Natural killer cell (primary cell): Measurements from ENCODE around the gene CACNA1B. TPM values are rescaled to one million over a fixed set of nuclear protein-coding genes. Genes with fewer than 3 reads are reported as not detected.

ENCODE experiments used
- ATAC-seq, 3 donors: fragments of 150-1000 bp in 2 of 3; fragments of 200-7000 bp in 1 of 3; cut with Tn5 transposase; 1 replicate in 1 of 3; 2 replicates in 2 of 3; pipeline ENCODE4 v1.10.0; 2021; ENCODE audit warnings: mild to moderate bottlenecking in 2 of 3, moderate library complexity in 2 of 3
- DNase-seq, 2 donors: peaks; one replicate each; pipeline versions ENCODE4 v3.0.0 to v3.0.0-alpha.2; 2013 to 2021; ENCODE audit warnings: mixed read lengths in 1 of 2
- H3K27ac ChIP-seq: one replicate; pipeline ENCODE4 v1.5.1; 2013; ENCODE audit warnings: mild to moderate bottlenecking, low read length
- H3K27me3 ChIP-seq: one replicate; pipeline ENCODE4 v1.6.1; 2013; ENCODE audit warnings: low read length; ENCODE audit not compliant: control insufficient read depth, insufficient read depth
- H3K36me3 ChIP-seq: one replicate; pipeline ENCODE4 v1.6.1; 2013; ENCODE audit warnings: low read length; ENCODE audit not compliant: control insufficient read depth, insufficient read depth
- H3K4me1 ChIP-seq: one replicate; pipeline ENCODE4 v1.6.1; 2013; ENCODE audit warnings: low read length; ENCODE audit not compliant: control insufficient read depth, insufficient read depth
- H3K4me3 ChIP-seq: one replicate; pipeline ENCODE4 v1.5.1; 2013; ENCODE audit warnings: low read length
- H3K9me3 ChIP-seq: one replicate; pipeline ENCODE4 v1.6.1; 2013; ENCODE audit warnings: low read length; ENCODE audit not compliant: control insufficient read depth, insufficient read depth
- H3K27ac Mint-ChIP-seq, 2 donors: one replicate each; pipeline ENCODE4 v1.8.0; 2022; ENCODE audit warnings: mild to moderate bottlenecking in 2 of 2, mixed read lengths in 2 of 2, moderate library complexity in 1 of 2
- H3K27me3 Mint-ChIP-seq, 2 donors: one replicate each; pipeline ENCODE4 v1.8.0; 2022; ENCODE audit warnings: low read depth in 2 of 2, mixed read lengths in 2 of 2
- H3K36me3 Mint-ChIP-seq: one replicate; pipeline ENCODE4 v1.8.0; 2022; ENCODE audit warnings: mixed read lengths
- H3K4me1 Mint-ChIP-seq, 2 donors: one replicate each; pipeline ENCODE4 v1.8.0; 2022; ENCODE audit warnings: mixed read lengths in 2 of 2
- H3K4me3 Mint-ChIP-seq: one replicate; pipeline ENCODE4 v1.8.0; 2022; ENCODE audit warnings: mild to moderate bottlenecking, moderate library complexity, mixed read lengths
- H3K9me3 Mint-ChIP-seq, 2 donors: one replicate each; pipeline ENCODE4 v1.8.0; 2022; ENCODE audit warnings: mixed read lengths in 2 of 2
- CTCF ChIP-seq: fragments of 200-600 bp; IDR thresholded peaks from one replicate; pipeline ENCODE4 v1.8.0; 2022; ENCODE audit warnings: antibody characterized with exemption
- WGBS: methylation state at CpG from one replicate; pipeline ENCODE4 v1.1.7; 2013; ENCODE audit warnings: missing lambda C conversion rate; ENCODE audit not compliant: insufficient coverage; 5-methylcytosine and 5-hydroxymethylcytosine counted together
- intact Hi-C: fragments of 100-400 bp; cut with micrococcal nuclease; formaldehyde crosslinking; loops from one replicate; pipeline ENCODE4 v1.14.2; 2022
- total RNA-seq, 4 donors: library from RNA; stranded (reverse); fragments of 120-200 nt in 1 of 4; gene quantifications; one replicate each; pipeline versions ENCODE4 v1.2.3 to v1.2.4, GENCODE V29; 2013 to 2022

CACNA1B gene
- total RNA-seq, 3 donors from 2014 or later (not counting 1 experiment from before 2014, with no cell fraction given): 0.07 TPM; not detected in 2

DNA sequence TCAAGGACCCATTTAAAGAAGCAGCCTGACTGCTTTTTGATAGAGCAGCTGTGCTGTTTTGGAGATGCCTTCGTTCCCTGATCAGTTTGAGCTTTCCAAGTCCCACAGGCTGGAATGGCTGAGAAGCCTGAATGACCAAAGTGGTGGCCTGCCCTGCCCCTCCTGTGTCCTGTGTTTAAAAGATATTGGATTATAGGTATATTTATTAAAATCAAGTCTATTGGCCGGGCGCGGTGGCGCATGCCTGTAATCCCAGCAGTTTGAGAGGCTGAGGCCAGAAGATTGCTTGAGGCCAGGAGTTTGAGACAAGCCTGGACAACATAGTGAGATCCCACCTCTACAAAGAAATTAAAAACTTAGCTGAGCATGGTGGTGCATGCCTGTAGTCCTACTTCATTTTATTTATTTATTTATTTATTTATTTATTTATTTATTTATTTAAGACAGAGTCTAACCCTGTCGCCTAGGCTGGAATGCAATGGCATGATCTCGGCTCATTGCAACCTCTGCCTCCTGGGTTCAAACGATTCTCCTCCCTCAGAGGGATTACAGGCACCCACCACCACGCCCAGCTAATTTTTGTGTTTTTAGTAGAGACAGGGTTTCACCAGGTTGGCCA, 87.7 kb downstream of the CACNA1B start:
- no peak for ATAC-seq
- intact Hi-C loops: no loop called here
- WGBS: 93% methylated on average over 6 of the region's 9 CpGs

GRCh38 chr9:137967280-137967953, 89.8 kb downstream of the CACNA1B start:
- H3K4me1 ChIP-seq: no peaks in the 10 kb centered on the region
- no peak overlapping the region for H3K4me3 ChIP-seq
- no peaks in the 10 kb centered on the region for H3K27me3 ChIP-seq
- H3K9me3 ChIP-seq: no peaks in the 10 kb centered on the region
- no peaks in the 10 kb centered on the region for H3K9me3 Mint-ChIP-seq
- no peaks in the 10 kb centered on the region for H3K4me1 Mint-ChIP-seq
- intact Hi-C loops: no loop called here
- H3K27ac Mint-ChIP-seq: no peak overlapping the region
- H3K36me3 Mint-ChIP-seq: no peaks in the 10 kb centered on the region
- H3K27me3 Mint-ChIP-seq: peaks cover 8 to 19% of the 10 kb centered on the region in 2 donors
- DNase-seq (no peak), ATAC-seq (no peak)
- H3K4me3 Mint-ChIP-seq: no peak overlapping the region
- 83% methylated on average over 17 of the region's 17 CpGs for WGBS
- TF ChIP-seq CTCF: no peak
- H3K36me3 ChIP-seq: no peaks in the 10 kb centered on the region
- no peak overlapping the region for H3K27ac ChIP-seq

More for the DNA sequence above, 87.7 kb downstream of the CACNA1B start:
- no peaks in the 10 kb centered on the region for H3K36me3 Mint-ChIP-seq
- Histone ChIP-seq H3K4me1 (no peaks in the 10 kb centered on the region), H3K36me3 (no peaks in the 10 kb centered on the region), H3K27ac (no peak overlapping the region), H3K27me3 (no peaks in the 10 kb centered on the region), H3K9me3 (no peaks in the 10 kb centered on the region), H3K4me3 (no peak overlapping the region)
- no peaks in the 10 kb centered on the region for H3K4me1 Mint-ChIP-seq
- TF ChIP-seq CTCF: no peak
- H3K9me3 Mint-ChIP-seq: no peaks in the 10 kb centered on the region
- peaks cover 2 to 18% of the 10 kb centered on the region in 2 donors for H3K27me3 Mint-ChIP-seq
- H3K4me3 Mint-ChIP-seq: no peak overlapping the region
- no peak overlapping the region for H3K27ac Mint-ChIP-seq
- no peak for DNase-seq

GRCh38 chr9:137968235-137968634, 90.7 kb downstream of the CACNA1B start:
- intact Hi-C loops: no loop called here
- Histone ChIP-seq H3K4me3 (no peak overlapping the region), H3K27me3 (no peaks in the 10 kb centered on the region), H3K36me3 (no peaks in the 10 kb centered on the region), H3K9me3 (no peaks in the 10 kb centered on the region), H3K4me1 (no peaks in the 10 kb centered on the region), H3K27ac (no peak overlapping the region)
- Mint-ChIP-seq H3K27me3 (peaks cover 8 to 16% of the 10 kb centered on the region in 2 donors), H3K36me3 (no peaks in the 10 kb centered on the region), H3K9me3 (no peaks in the 10 kb centered on the region), H3K27ac (no peak overlapping the region), H3K4me1 (no peaks in the 10 kb centered on the region), H3K4me3 (no peak overlapping the region)
- 74% methylated on average over 10 of the region's 10 CpGs for WGBS
- ATAC-seq: no peak
- DNase-seq: peak in 1 of 2 donors; percentile 2
- no peak for TF ChIP-seq CTCF
